ENCODE measurements around the gene KIN. TPM values are rescaled to one million over a fixed set of nuclear protein-coding genes. Genes with fewer than 3 reads are reported as not detected.
"Not testable (repeated sequence)": the region's sequence is repeated elsewhere in the genome, so short reads cannot be mapped to it uniquely, and the experiment has no call there.

Gene KIN
- total RNA-seq, 2 donors from 2014 or later = 6.3 to 8.6 TPM

DNA sequence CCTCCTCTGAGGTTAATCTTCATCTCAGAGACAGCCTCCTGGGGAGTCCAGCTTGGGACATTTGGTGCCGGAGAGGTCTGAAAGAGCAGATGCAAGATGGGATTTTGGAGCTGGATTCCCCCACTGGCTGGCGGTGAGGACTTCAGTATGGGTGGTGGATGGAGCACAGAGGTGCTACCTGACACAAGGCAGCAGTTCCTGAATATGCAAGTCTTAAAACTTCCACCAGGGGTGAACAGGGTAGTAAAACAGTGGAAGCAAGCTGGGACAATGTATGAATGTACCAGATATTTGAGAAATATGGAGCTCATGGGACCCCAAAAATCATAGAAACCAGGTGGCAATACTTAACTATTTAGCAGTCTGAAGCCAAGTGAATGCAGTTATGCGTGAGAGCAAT lies 25.7 kb upstream of the KIN start:
- H3K27ac Mint-ChIP-seq = no peak overlapping the region
- DNase-seq (no peak), ATAC-seq (no peak)
- H3K4me1 Mint-ChIP-seq = peaks cover 10% of the 10 kb centered on the region
- no peaks in the 10 kb centered on the region for H3K9me3 ChIP-seq (ENCODE audit: control insufficient read depth, low read length, poor library complexity, severe bottlenecking)
- peaks cover 3% of the 10 kb centered on the region for H3K36me3 Mint-ChIP-seq (ENCODE audit: low read depth)
- no peak overlapping the region for H3K4me3 Mint-ChIP-seq
- H3K27me3 Mint-ChIP-seq = peaks cover 5% of the 10 kb centered on the region

- peak overlapping the region; percentile 67 for H3K27ac Mint-ChIP-seq
- H3K27me3 Mint-ChIP-seq; H3K4me3 Mint-ChIP-seq; H3K4me1 Mint-ChIP-seq; DNase-seq; H3K36me3 Mint-ChIP-seq (ENCODE audit: low read depth); ATAC-seq; H3K9me3 ChIP-seq (ENCODE audit: control insufficient read depth, low read length, poor library complexity, severe bottlenecking): not testable (repeated sequence)
These were observed 23.9 kb upstream of the KIN start for GRCh38 chr10:7811743-7812142.

- H3K36me3 Mint-ChIP-seq (ENCODE audit: low read depth) = no peaks in the 10 kb centered on the region
- ATAC-seq = no peak
- peaks cover 5% of the 10 kb centered on the region for H3K4me1 Mint-ChIP-seq
- H3K27ac Mint-ChIP-seq = peak overlapping the region; percentile 67
- no peak for DNase-seq
- H3K4me3 Mint-ChIP-seq = no peak overlapping the region
- no peaks in the 10 kb centered on the region for H3K9me3 ChIP-seq (ENCODE audit: control insufficient read depth, low read length, poor library complexity, severe bottlenecking)
- peaks cover 5% of the 10 kb centered on the region for H3K27me3 Mint-ChIP-seq
These were observed 23.2 kb upstream of the KIN start for GRCh38 chr10:7811000-7811399.

DNA sequence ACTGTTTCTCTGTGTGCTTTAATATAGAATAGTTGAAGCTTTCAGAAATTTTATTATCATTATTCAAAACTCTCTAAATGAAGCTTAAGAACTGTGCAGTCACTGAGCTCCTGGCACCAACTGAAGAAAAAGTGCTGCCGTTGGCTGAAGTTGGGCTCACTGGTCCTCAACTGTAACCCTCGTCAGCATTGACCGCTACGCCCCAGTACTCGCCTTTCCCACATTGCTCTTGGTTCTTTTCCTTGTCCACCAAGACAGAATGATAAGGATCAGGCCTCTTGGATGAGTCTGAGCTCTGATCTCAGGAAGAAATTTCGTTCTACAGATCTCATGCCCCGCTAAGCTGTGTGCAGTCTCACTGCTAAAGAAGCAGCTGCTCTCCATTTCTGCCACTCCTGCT lies 22.6 kb upstream of the KIN start:
- Mint-ChIP-seq H3K27me3 (peaks cover 5% of the 10 kb centered on the region), H3K27ac (no peak overlapping the region), H3K4me3 (no peak overlapping the region), H3K4me1 (peaks cover 5% of the 10 kb centered on the region), H3K36me3 (ENCODE audit: low read depth) (no peaks in the 10 kb centered on the region)
- ATAC-seq = no peak
- no peak for DNase-seq
- no peaks in the 10 kb centered on the region for H3K9me3 ChIP-seq (ENCODE audit: control insufficient read depth, low read length, poor library complexity, severe bottlenecking)

DNA sequence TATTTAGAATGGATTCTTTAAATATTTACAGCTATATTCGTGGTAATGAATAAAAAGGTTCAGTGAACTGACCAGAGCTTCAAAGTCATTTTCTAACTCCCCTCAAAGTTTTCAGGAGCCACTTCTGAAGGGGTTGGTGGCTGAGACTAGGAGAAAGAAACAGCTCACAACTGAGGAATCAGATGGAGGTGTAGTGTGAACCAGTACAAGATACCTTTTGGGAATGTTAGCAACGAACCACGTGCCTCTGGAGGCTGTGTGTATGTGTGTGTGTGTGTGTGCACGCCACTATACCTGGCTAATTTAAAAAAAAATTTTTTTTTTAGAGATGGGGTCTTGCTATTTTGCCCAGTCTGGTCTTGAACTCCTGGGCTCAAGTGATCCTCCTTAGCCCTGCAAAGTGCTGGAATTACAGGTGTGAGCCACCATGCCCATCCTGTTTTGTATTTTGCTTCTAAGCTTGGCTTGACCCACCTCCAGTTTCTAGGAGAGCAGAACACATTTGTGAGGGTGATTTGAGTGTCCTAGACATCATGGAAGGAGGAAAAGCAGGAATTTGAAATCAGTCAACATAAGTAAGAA lies 21.0 kb upstream of the KIN start:
- H3K27ac Mint-ChIP-seq = no peak overlapping the region
- no peak overlapping the region for H3K4me3 Mint-ChIP-seq
- peaks cover 5% of the 10 kb centered on the region for H3K4me1 Mint-ChIP-seq
- H3K9me3 ChIP-seq (ENCODE audit: control insufficient read depth, low read length, poor library complexity, severe bottlenecking) = no peaks in the 10 kb centered on the region
- no peak for ATAC-seq
- no peaks in the 10 kb centered on the region for H3K27me3 Mint-ChIP-seq
- no peak for DNase-seq
- H3K36me3 Mint-ChIP-seq (ENCODE audit: low read depth) = peaks cover 4% of the 10 kb centered on the region

DNA sequence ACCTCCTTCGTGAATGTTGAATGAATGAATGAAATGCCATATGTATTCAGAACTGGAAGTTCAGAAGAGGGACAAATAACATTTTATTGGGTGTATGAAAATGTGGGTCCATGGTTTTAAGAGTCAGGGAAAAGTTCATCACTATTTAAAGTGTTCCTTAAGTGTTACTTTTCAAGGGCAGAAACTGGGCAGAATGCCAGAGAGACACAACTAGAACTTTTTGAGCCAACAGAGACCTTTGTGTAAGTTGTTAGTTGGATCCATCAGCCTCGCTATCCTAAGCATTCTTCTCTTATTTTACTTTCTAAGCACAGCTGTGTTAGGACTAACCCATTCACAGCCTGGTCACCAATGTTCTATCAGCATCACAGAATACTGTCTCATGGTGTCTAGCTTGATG lies 16.9 kb upstream of the KIN start:
- H3K27me3 Mint-ChIP-seq = no peaks in the 10 kb centered on the region
- H3K4me3 Mint-ChIP-seq = no peak overlapping the region
- ATAC-seq (no peak), DNase-seq (no peak)
- peak overlapping the region; percentile 9 for H3K27ac Mint-ChIP-seq
- H3K36me3 Mint-ChIP-seq (ENCODE audit: low read depth) = peaks cover 5% of the 10 kb centered on the region
- H3K4me1 Mint-ChIP-seq = peaks cover 5% of the 10 kb centered on the region
- H3K9me3 ChIP-seq (ENCODE audit: control insufficient read depth, low read length, poor library complexity, severe bottlenecking) = no peaks in the 10 kb centered on the region

DNA sequence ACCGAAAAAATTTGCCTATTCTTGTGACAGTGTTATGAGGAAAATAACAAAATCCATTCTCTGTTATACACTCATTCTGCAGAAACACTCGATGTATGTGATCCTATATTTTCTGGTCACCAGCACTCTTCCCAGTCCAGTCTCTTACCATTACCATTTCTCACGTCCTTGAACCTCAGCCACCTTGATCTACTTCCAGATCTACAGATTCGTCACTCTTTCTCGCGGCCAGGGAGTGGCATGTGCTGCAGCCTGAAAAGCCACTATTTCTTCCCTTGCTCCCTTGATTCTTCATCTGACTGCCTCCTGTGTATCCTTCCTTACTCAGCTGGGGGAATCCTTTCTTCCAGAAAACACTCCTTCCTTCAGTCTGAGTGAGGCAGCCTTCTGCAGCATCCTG lies 16.4 kb upstream of the KIN start:
- Mint-ChIP-seq H3K4me1 (peaks cover 3% of the 10 kb centered on the region), H3K27ac (peak overlapping the region; percentile 9), H3K4me3 (no peak overlapping the region), H3K27me3 (no peaks in the 10 kb centered on the region), H3K36me3 (ENCODE audit: low read depth) (peaks cover 5% of the 10 kb centered on the region)
- no peak for ATAC-seq
- DNase-seq = no peak
- H3K9me3 ChIP-seq (ENCODE audit: control insufficient read depth, low read length, poor library complexity, severe bottlenecking) = no peaks in the 10 kb centered on the region

- no peaks in the 10 kb centered on the region for H3K9me3 ChIP-seq (ENCODE audit: control insufficient read depth, low read length, poor library complexity, severe bottlenecking)
- H3K27me3 Mint-ChIP-seq = no peaks in the 10 kb centered on the region
- H3K4me3 Mint-ChIP-seq = no peak overlapping the region
- no peak for DNase-seq
- ATAC-seq = no peak
- peaks cover 5% of the 10 kb centered on the region for H3K36me3 Mint-ChIP-seq (ENCODE audit: low read depth)
- no peak overlapping the region for H3K27ac Mint-ChIP-seq
- peaks cover 3% of the 10 kb centered on the region for H3K4me1 Mint-ChIP-seq
These were observed 14.8 kb upstream of the KIN start for GRCh38 chr10:7802606-7803005.

GRCh38 chr10:7797582-7797981 lies 9.8 kb upstream of the KIN start:
- Mint-ChIP-seq H3K27ac (peak overlapping the region; percentile 34), H3K36me3 (ENCODE audit: low read depth) (no peaks in the 10 kb centered on the region), H3K4me1 (peaks cover 26% of the 10 kb centered on the region), H3K4me3 (no peak overlapping the region), H3K27me3 (no peaks in the 10 kb centered on the region)
- DNase-seq (no peak), ATAC-seq (no peak)
- H3K9me3 ChIP-seq (ENCODE audit: control insufficient read depth, low read length, poor library complexity, severe bottlenecking) = no peaks in the 10 kb centered on the region

GRCh38 chr10:7795605-7796004 lies 7.8 kb upstream of the KIN start:
- peaks cover 34% of the 10 kb centered on the region for H3K4me1 Mint-ChIP-seq
- H3K27ac Mint-ChIP-seq = peak overlapping the region; percentile 32
- peaks cover 4% of the 10 kb centered on the region for H3K36me3 Mint-ChIP-seq (ENCODE audit: low read depth)
- no peak overlapping the region for H3K4me3 Mint-ChIP-seq
- H3K9me3 ChIP-seq (ENCODE audit: control insufficient read depth, low read length, poor library complexity, severe bottlenecking) = no peaks in the 10 kb centered on the region
- no peaks in the 10 kb centered on the region for H3K27me3 Mint-ChIP-seq
- ATAC-seq (no peak), DNase-seq (no peak)

DNA sequence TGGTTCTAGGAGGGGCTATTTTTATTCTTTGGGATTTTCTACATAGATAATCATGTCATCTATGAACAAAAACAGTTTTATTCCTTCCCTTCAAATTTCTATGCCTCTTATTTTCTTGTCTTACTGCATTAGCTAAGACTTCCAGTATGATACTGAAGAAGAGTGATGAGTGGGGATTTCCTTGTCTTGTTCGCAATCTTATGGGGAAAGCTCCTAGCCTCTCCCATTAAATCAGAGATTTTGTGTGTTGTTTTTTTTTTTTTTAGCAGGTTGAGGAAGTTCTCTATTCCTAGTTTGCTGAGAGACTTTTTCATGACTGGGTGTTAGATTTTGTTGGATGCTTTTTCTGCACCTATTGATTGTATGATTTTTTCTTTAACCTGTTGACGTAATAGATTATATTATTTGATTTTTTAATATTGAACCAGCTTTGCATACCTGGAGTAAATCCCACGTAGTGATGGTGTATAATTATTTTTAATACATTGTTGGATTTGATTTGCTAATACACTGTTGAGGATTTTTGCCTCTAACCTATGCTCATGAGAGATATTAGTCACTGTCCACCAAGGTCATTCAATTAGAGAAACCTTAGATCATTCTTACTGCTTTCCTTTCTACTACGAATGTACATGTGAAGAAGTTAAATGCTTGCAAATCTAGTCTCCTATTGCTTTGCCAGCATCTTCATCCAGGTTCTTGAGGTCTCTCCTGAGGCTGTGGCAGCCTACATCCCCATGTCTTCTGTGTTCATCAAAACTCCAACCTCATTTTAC lies 6.6 kb upstream of the KIN start:
- H3K36me3 Mint-ChIP-seq (ENCODE audit: low read depth) = peaks cover 5% of the 10 kb centered on the region
- DNase-seq (no peak), ATAC-seq (no peak)
- no peak overlapping the region for H3K4me3 Mint-ChIP-seq
- no peaks in the 10 kb centered on the region for H3K9me3 ChIP-seq (ENCODE audit: control insufficient read depth, low read length, poor library complexity, severe bottlenecking)
- no peaks in the 10 kb centered on the region for H3K27me3 Mint-ChIP-seq
- peak overlapping the region; percentile 32 for H3K27ac Mint-ChIP-seq
- H3K4me1 Mint-ChIP-seq = peaks cover 42% of the 10 kb centered on the region

DNA sequence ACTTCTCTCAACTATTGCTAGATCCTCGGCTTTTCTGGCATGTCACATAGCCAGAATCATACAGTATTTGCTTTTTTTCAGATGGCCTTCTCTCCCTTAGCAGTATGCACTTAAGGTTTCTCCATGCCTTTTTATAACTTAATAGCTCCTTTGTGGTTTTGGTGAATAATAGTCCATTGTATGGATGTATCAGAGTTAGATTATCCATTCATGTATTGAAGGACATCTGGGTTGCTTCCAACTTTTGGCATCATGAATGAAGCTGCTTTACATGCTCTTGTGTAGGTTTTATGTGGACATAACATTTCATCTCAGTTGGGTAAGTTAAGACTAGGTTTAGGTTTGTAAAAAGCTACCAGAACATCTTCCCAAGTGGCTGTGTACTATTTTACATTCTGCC lies 4.7 kb upstream of the KIN start:
- ATAC-seq = no peak
- peak overlapping the region; percentile 6 for H3K27ac Mint-ChIP-seq
- H3K36me3 Mint-ChIP-seq (ENCODE audit: low read depth) = peaks cover 5% of the 10 kb centered on the region
- no peak overlapping the region for H3K4me3 Mint-ChIP-seq
- DNase-seq = no peak
- H3K27me3 Mint-ChIP-seq = no peaks in the 10 kb centered on the region
- H3K9me3 ChIP-seq (ENCODE audit: control insufficient read depth, low read length, poor library complexity, severe bottlenecking) = no peaks in the 10 kb centered on the region
- H3K4me1 Mint-ChIP-seq = peaks cover 48% of the 10 kb centered on the region

DNA sequence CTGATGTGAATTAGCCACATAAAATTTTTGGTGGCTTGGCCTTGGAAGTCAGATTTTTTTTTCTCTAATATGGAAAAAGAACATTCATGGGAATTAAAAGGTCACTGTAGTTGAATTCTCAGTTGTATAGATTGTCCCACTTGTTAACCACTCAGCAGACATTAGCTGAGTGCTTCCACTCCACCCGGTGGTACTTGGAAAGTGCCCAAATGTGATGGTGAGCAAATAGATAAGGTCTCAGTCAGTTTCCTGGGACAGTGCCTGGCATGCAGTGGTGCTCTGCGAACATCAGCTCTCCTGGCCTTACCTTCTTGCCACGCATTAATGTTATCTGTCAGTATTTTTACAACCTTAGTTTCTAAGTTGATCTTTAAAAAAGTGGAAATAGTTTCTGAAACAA lies 1.6 kb upstream of the KIN start:
- ATAC-seq = no peak
- Mint-ChIP-seq H3K27ac (no peak overlapping the region), H3K4me3 (no peak overlapping the region), H3K4me1 (peaks cover 47% of the 10 kb centered on the region), H3K27me3 (no peaks in the 10 kb centered on the region), H3K36me3 (ENCODE audit: low read depth) (peaks cover 5% of the 10 kb centered on the region)
- H3K9me3 ChIP-seq (ENCODE audit: control insufficient read depth, low read length, poor library complexity, severe bottlenecking) = no peaks in the 10 kb centered on the region
- no peak for DNase-seq

Data from T-helper 17 cell (primary cell).